ENCODE results near the gene BAIAP3.

DNA sequence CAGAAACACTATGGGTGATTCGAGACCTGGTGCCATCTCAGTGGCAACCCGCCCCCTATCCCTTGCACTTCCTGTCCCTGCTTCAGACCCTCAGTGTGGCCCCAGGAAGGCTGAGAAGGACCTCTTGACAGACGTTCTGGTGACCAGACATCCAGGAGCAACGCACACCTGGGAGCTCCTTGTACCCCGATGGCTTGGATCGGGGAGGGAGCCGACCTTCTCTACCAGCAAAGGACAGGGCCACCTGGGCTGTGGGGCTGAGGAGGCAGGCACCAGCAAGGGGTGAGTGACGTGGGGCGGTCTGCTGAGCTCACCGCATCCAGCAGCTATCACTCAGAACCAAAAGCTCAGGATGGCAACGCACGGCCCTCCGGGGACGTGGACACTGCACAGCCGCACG is 53.9 kb downstream of the BAIAP3 start:
- TF ChIP-seq POLR2AphosphoS5 (IDR thresholded peaks at IDR 0.05) (no peak), POLR2A (IDR thresholded peaks at IDR 0.05; ENCODE audit: low read depth) (no peak), CTCF (IDR thresholded peaks at IDR 0.05) (no peak), EP300 (IDR thresholded peaks at IDR 0.05) (no peak)

Data from esophagus muscularis mucosa (tissue), 4 donors.